ENCODE data around the gene CASKIN1. TPM values are rescaled to one million over a fixed set of nuclear protein-coding genes. Genes with fewer than 3 reads are reported as not detected.
"Not testable (repeated sequence)": the region's sequence is repeated elsewhere in the genome, so short reads cannot be mapped to it uniquely, and the experiment has no call there.

CASKIN1 gene
- total and polyA plus RNA-seq, 4 donors, result 0.09 to 0.35 (median 0.12) TPM

- peak overlapping the region; percentile 98 to 99 for H3K27ac ChIP-seq (ENCODE audit: low read depth in 1 of 2, low read length in 1 of 2)
- no peaks in the 10 kb centered on the region for H3K9me3 ChIP-seq (ENCODE audit: control insufficient read depth in 4 of 4, insufficient read depth in 3 of 4, low read length in 3 of 4)
- H3K4me1 ChIP-seq (ENCODE audit: control insufficient read depth in 5 of 5, insufficient read depth in 5 of 5, low read length in 5 of 5), result peaks cover 0 to 11% (median 8%) of the 10 kb centered on the region in 5 donors
- no peak for TF ChIP-seq CTCF (IDR thresholded peaks at IDR 0.05; ENCODE audit: control extremely low read depth, extremely low read depth)
- H3K27me3 ChIP-seq (ENCODE audit: control insufficient read depth in 3 of 3, insufficient read depth in 3 of 3, low read length in 2 of 3), result peaks cover 0 to 4% (median 0%) of the 10 kb centered on the region in 3 donors
- peak overlapping the region; percentile 93 for H3K4me3 ChIP-seq
- peak overlapping the region in 1 of 2 donors; percentile 6 for H3K9ac ChIP-seq (ENCODE audit: insufficient read depth in 1 of 2, low read length in 2 of 2)
- H3K36me3 ChIP-seq (ENCODE audit: control insufficient read depth in 4 of 4, insufficient read depth in 4 of 4, low read length in 4 of 4), result peaks cover 0 to 33% (median 4%) of the 10 kb centered on the region in 4 donors
- DNase-seq (no peak), ATAC-seq (ENCODE audit: insufficient read depth, low FRiP score) (no peak)
- 12 to 13% methylated on average over 16 of the region's 16 CpGs for WGBS, 2 donors
Measured at GRCh38 chr16:2205967-2206313, 9.5 kb upstream of the CASKIN1 start.

GRCh38 chr16:2205104-2205966 is 8.9 kb upstream of the CASKIN1 start, which contains the start of gene MLST8:
Gene MLST8 (plus strand): TSS chr16:2205454. CDS start chr16:2206086, 632 bp downstream.
- peak; percentile 89 to 92 (median 90) for DNase-seq
- peak within 1 kb of the TSS; percentile 93 for H3K4me3 ChIP-seq
- peaks cover 0 to 11% (median 8%) of the 10 kb centered on the region in 5 donors for H3K4me1 ChIP-seq (ENCODE audit: control insufficient read depth in 5 of 5, insufficient read depth in 5 of 5, low read length in 5 of 5)
- H3K9me3 ChIP-seq (ENCODE audit: control insufficient read depth in 4 of 4, insufficient read depth in 3 of 4, low read length in 3 of 4), result no peaks in the 10 kb centered on the region
- no peak for TF ChIP-seq CTCF (IDR thresholded peaks at IDR 0.05; ENCODE audit: control extremely low read depth, extremely low read depth)
- peak within 1 kb of the TSS in 1 of 2 donors; percentile 58 for H3K9ac ChIP-seq (ENCODE audit: insufficient read depth in 1 of 2, low read length in 2 of 2)
- H3K27ac ChIP-seq (ENCODE audit: low read depth in 1 of 2, low read length in 1 of 2), result peak within 1 kb of the TSS; percentile 98 to 99
- ATAC-seq (ENCODE audit: insufficient read depth, low FRiP score), result peak; percentile 94
- peaks cover 0 to 4% (median 0%) of the 10 kb centered on the region in 3 donors for H3K27me3 ChIP-seq (ENCODE audit: control insufficient read depth in 3 of 3, insufficient read depth in 3 of 3, low read length in 2 of 3)
- peaks cover 0 to 33% (median 4%) of the 10 kb centered on the region in 4 donors for H3K36me3 ChIP-seq (ENCODE audit: control insufficient read depth in 4 of 4, insufficient read depth in 4 of 4, low read length in 4 of 4)
- WGBS, 2 donors, result 1% methylated on average over 77 to 93 of the region's 93 CpGs

GRCh38 chr16:2204416-2205103 is 8.2 kb upstream of the CASKIN1 start:
- no peaks in the 10 kb centered on the region for H3K9me3 ChIP-seq (ENCODE audit: control insufficient read depth in 4 of 4, insufficient read depth in 3 of 4, low read length in 3 of 4)
- ATAC-seq (ENCODE audit: insufficient read depth, low FRiP score) (no peak), DNase-seq (no peak)
- H3K36me3 ChIP-seq (ENCODE audit: control insufficient read depth in 4 of 4, insufficient read depth in 4 of 4, low read length in 4 of 4), result peaks cover 0 to 29% (median 4%) of the 10 kb centered on the region in 4 donors
- peaks cover 0 to 11% (median 8%) of the 10 kb centered on the region in 5 donors for H3K4me1 ChIP-seq (ENCODE audit: control insufficient read depth in 5 of 5, insufficient read depth in 5 of 5, low read length in 5 of 5)
- TF ChIP-seq CTCF (IDR thresholded peaks at IDR 0.05; ENCODE audit: control extremely low read depth, extremely low read depth), result no peak
- no peak overlapping the region for H3K9ac ChIP-seq (ENCODE audit: insufficient read depth in 1 of 2, low read length in 2 of 2)
- peaks cover 0 to 4% (median 0%) of the 10 kb centered on the region in 3 donors for H3K27me3 ChIP-seq (ENCODE audit: control insufficient read depth in 3 of 3, insufficient read depth in 3 of 3, low read length in 2 of 3)
- H3K4me3 ChIP-seq, result no peak overlapping the region
- WGBS, 2 donors, result 83 to 87% methylated on average over 13 of the region's 13 CpGs
- peak overlapping the region; percentile 98 for H3K27ac ChIP-seq (ENCODE audit: low read depth in 1 of 2, low read length in 1 of 2)

- H3K9me3 ChIP-seq (ENCODE audit: control insufficient read depth in 4 of 4, insufficient read depth in 3 of 4, low read length in 3 of 4); H3K27ac ChIP-seq (ENCODE audit: low read depth in 1 of 2, low read length in 1 of 2); DNase-seq; H3K4me3 ChIP-seq; ATAC-seq (ENCODE audit: insufficient read depth, low FRiP score); H3K9ac ChIP-seq (ENCODE audit: insufficient read depth in 1 of 2, low read length in 2 of 2): not testable (repeated sequence)
- Histone ChIP-seq H3K27me3 (ENCODE audit: control insufficient read depth in 3 of 3, insufficient read depth in 3 of 3, low read length in 2 of 3) (peaks cover 0 to 13% (median 5%) of the 10 kb centered on the region in 3 donors), H3K4me1 (ENCODE audit: control insufficient read depth in 5 of 5, insufficient read depth in 5 of 5, low read length in 5 of 5) (peaks cover 0 to 11% (median 8%) of the 10 kb centered on the region in 5 donors), H3K36me3 (ENCODE audit: control insufficient read depth in 4 of 4, insufficient read depth in 4 of 4, low read length in 4 of 4) (peaks cover 0 to 15% (median 2%) of the 10 kb centered on the region in 4 donors)
- WGBS, 2 donors, result 96 to 97% methylated on average over 8 of the region's 8 CpGs
Measured at GRCh38 chr16:2203119-2203688, 6.8 kb upstream of the CASKIN1 start.

Measured in lung (tissue), 12 donors.